K562 (cell line): ENCODE data around the gene ARID3A. TPM values are rescaled to one million over a fixed set of nuclear protein-coding genes. Genes with fewer than 3 reads are reported as not detected.

Experiments used
- BCOR ChIP-seq: fragments of 450-650 bp; IDR thresholded peaks from 2 replicates; pipeline ENCODE4 v1.6.1; 2016
- CHD4 ChIP-seq: fragments of 200-600 bp; sonication (generic); IDR thresholded peaks from 3 replicates; pipeline ENCODE4 v1.6.1; 2012; ENCODE audit warnings: low read depth, mild to moderate bottlenecking, mixed read lengths, low read length, inconsistent platforms; ENCODE audit not compliant: insufficient read depth, insufficient replicate concordance, poor library complexity, severe bottlenecking
- CTBP1 ChIP-seq: fragments of 450-650 bp; IDR thresholded peaks from 2 replicates; pipeline ENCODE4 v1.6.1; 2016; ENCODE audit warnings: borderline replicate concordance
- E2F1 ChIP-seq: sonication (generic); formaldehyde crosslinking; IDR thresholded peaks from 2 replicates; pipeline ENCODE4 v1.8.1; 2023; ENCODE audit warnings: mild to moderate bottlenecking, missing genetic modification reagents, moderate library complexity
- HLTF ChIP-seq: fragments of 450-650 bp; IDR thresholded peaks from 2 replicates; pipeline ENCODE4 v1.6.1; 2016
- HSF4 ChIP-seq: fragments of 250-450 bp; sonication (Bioruptor Pico); IDR thresholded peaks from 2 replicates; pipeline ENCODE4 v2.1.2; 2022; ENCODE audit warnings: mild to moderate bottlenecking, moderate library complexity, borderline replicate concordance
- KDM1A ChIP-seq, 2 experiments: fragments of 450-650 bp; IDR thresholded peaks; 2 replicates each; pipeline ENCODE4 v1.6.1; 2016; ENCODE audit warnings: mild to moderate bottlenecking in 2 of 2
- MLX ChIP-seq, 2 experiments: fragments of 450-650 bp in 1 of 2; sonication (generic) in 1 of 2; formaldehyde crosslinking; conservative IDR thresholded peaks; 2 replicates each; pipeline versions ENCODE4 v1.4.0 to v1.8.1; 2020 to 2022; ENCODE audit warnings: mild to moderate bottlenecking in 1 of 2, missing genetic modification reagents in 1 of 2
- NCOA2 ChIP-seq, 2 experiments: fragments of 450-650 bp; IDR thresholded peaks; 2 replicates each; pipeline ENCODE4 v1.6.1; 2018; ENCODE audit warnings: mild to moderate bottlenecking in 2 of 2, moderate library complexity in 1 of 2; ENCODE audit not compliant: partially characterized antibody in 2 of 2
- PHB ChIP-seq: fragments of 250-450 bp; sonication (Bioruptor Pico); IDR thresholded peaks from 2 replicates; pipeline ENCODE4 v1.5.0; 2021
- POLR2H ChIP-seq: IDR thresholded peaks from 2 replicates; pipeline ENCODE4 v1.6.1; 2016; ENCODE audit warnings: missing genetic modification characterization, low read depth, mild to moderate bottlenecking, control low read depth, missing compliant biosample characterization, moderate library complexity
- PRDM10 ChIP-seq: fragments of 450-650 bp; IDR thresholded peaks from 2 replicates; pipeline ENCODE4 v1.6.1; 2018; ENCODE audit not compliant: partially characterized antibody
- RAD21 ChIP-seq, 2 experiments: fragments of 250-450 bp in 1 of 2; fragments of 450-650 bp in 1 of 2; sonication (Bioruptor Pico) in 1 of 2; formaldehyde crosslinking in 1 of 2; IDR thresholded peaks in 1 of 2; conservative IDR thresholded peaks in 1 of 2; 2 replicates each; pipeline versions ENCODE4 v1.4.0 to v1.8.0; 2020 to 2022; ENCODE audit warnings: mild to moderate bottlenecking in 2 of 2, moderate library complexity in 1 of 2
- XRCC5 ChIP-seq: fragments of 200-400 bp; formaldehyde crosslinking; IDR thresholded peaks from 2 replicates; pipeline ENCODE4 v1.6.1; 2017; ENCODE audit warnings: low read depth, mild to moderate bottlenecking, low read length
- ZNF175 ChIP-seq: fragments of 200-800 bp; sonication (Bioruptor generic); IDR thresholded peaks from 2 replicates; pipeline ENCODE4 v1.6.1; 2016; ENCODE audit warnings: low read depth, mild to moderate bottlenecking, missing genetic modification characterization, missing compliant biosample characterization
- ZNF395 ChIP-seq: fragments of 200-800 bp; sonication (Bioruptor generic); IDR thresholded peaks from 2 replicates; pipeline ENCODE4 v1.6.1; 2017; ENCODE audit warnings: missing genetic modification characterization, missing compliant biosample characterization
- ZNF584 ChIP-seq: fragments of 200-800 bp; sonication (Bioruptor generic); IDR thresholded peaks from 2 replicates; pipeline ENCODE4 v1.6.1; 2016; ENCODE audit warnings: low read depth, mild to moderate bottlenecking, missing genetic modification characterization, missing compliant biosample characterization
- ZNF717 ChIP-seq: fragments of 250-450 bp; sonication (Bioruptor Pico); IDR thresholded peaks from 2 replicates; pipeline ENCODE4 v1.5.0; 2021
- ZNF764 ChIP-seq: fragments of 250-450 bp; sonication (Bioruptor Pico); IDR thresholded peaks from 2 replicates; pipeline ENCODE4 v1.4.0; 2020; ENCODE audit warnings: low read depth, mild to moderate bottlenecking, moderate library complexity
- ZNF766 ChIP-seq: fragments of 200-800 bp; sonication (Bioruptor generic); conservative IDR thresholded peaks from 2 replicates; pipeline ENCODE4 v1.6.1; 2016; ENCODE audit warnings: missing genetic modification characterization, missing compliant biosample characterization
- polyA plus RNA-seq, 8 experiments: library from polyadenylated mRNA; depleted of rRNA in 4 of 8; stranded (reverse) in 5 of 8; unstranded in 3 of 8; fragments of >200 nt; fragmentation: Nextera tagmentation in 2 of 8; fragmentation: Illumina TruSeq in 1 of 8; extraction: Ambion mirVana in 2 of 8; extraction: Trizol in 1 of 8; gene quantifications; 2 replicates each; pipeline versions ENCODE4 v1.2.1 to v1.2.3, GENCODE V29; 2011 to 2014; ENCODE audit warnings: inconsistent platforms in 1 of 8, missing spikeins in 1 of 8
- total RNA-seq, 7 experiments: library from RNA; depleted of rRNA in 6 of 7; stranded (reverse); fragments of >200 nt in 6 of 7; fragmentation: Illumina TruSeq in 2 of 7; extraction: Trizol in 2 of 7; gene quantifications; 2 replicates each; pipeline versions ENCODE4 v1.2.1 to v1.2.3, GENCODE V29; 2011 to 2021; ENCODE audit warnings: low replicate concordance in 1 of 7

The ARID3A gene
- total and polyA plus RNA-seq, 9 of the 15 experiments (the other 6 are each of a cell fraction or from before 2014, with no cell fraction given): 1.4 to 118 (median 31.2) TPM

GRCh38 chr19:958967-959855 is 33.4 kb downstream of the ARID3A start (continued):
- TF ChIP-seq CHD4: no peak
- TF ChIP-seq MLX (CRISPR knock-in tag; conservative IDR thresholded peaks at IDR 0.05): no peak
- 0 out of 2 replicates have a peak, but pooled peaks have one; percentile 34 for TF ChIP-seq ZNF766
- TF ChIP-seq HLTF: no peak
- TF ChIP-seq NCOA2 (IDR thresholded peaks at IDR 0.05; ENCODE audit: partially characterized antibody in 2 of 2): no peak
- 0 out of 2 replicates have a peak, but pooled peaks have one; percentile 23 for TF ChIP-seq E2F1 (CRISPR knock-in tag)
- TF ChIP-seq ZNF395 (CRISPR knock-in tag): no peak
- TF ChIP-seq PHB (CRISPR knock-in tag): no peak
- no peak for TF ChIP-seq ZNF764 (CRISPR knock-in tag)
- TF ChIP-seq BCOR: peak; percentile 80
- peak; percentile 89; the same call in 1 of the 2 replicates for TF ChIP-seq CTBP1
- no peak for TF ChIP-seq ZNF584
- TF ChIP-seq RAD21 (CRISPR knock-in tag; conservative IDR thresholded peaks at IDR 0.05 in 1 of 2, IDR thresholded peaks at IDR 0.05 in 1 of 2): no peak
- TF ChIP-seq HSF4 (CRISPR knock-in tag): no peak
- TF ChIP-seq PRDM10: peak; percentile 20
- TF ChIP-seq ZNF175 (CRISPR knock-in tag): no peak
- no peak for TF ChIP-seq XRCC5
- peak; percentile 62 to 78 for TF ChIP-seq KDM1A (IDR thresholded peaks at IDR 0.05)
- no peak for TF ChIP-seq ZNF717 (CRISPR knock-in tag)
- TF ChIP-seq POLR2H (tag): no peak
